CD4-positive, alpha-beta T cell (primary cell): Measurements from ENCODE around the gene NFIC. TPM values are rescaled to one million over a fixed set of nuclear protein-coding genes. Genes with fewer than 3 reads are reported as not detected.

ENCODE experiments used
- ATAC-seq: fragments of 200-7000 bp; cut with Tn5 transposase; one replicate; pipeline ENCODE4 v1.10.0; 2022; ENCODE audit warnings: mild to moderate bottlenecking; ENCODE audit not compliant: poor library complexity
- CTCF ChIA-PET: fragments of 350-600 bp; sonication (Branson Sonifier 250); formaldehyde crosslinking; loops from one replicate; lab custom pipeline; 2021; ENCODE audit warnings: antibody characterized with exemption, inconsistent platforms; lab: Charles Lee
- POLR2A ChIA-PET: fragments of 350-600 bp; sonication (Branson Sonifier 250); formaldehyde crosslinking; loops from one replicate; lab custom pipeline; 2021; ENCODE audit warnings: antibody characterized with exemption, inconsistent platforms; lab: Charles Lee
- DNase-seq, 14 experiments: peaks; one replicate each; pipeline ENCODE4 v3.0.0-alpha.2; 2013 to 2020; ENCODE audit warnings: mixed read lengths in 2 of 14
- H3K27ac ChIP-seq, 2 donors: one replicate each; pipeline versions ENCODE4 v1.5.1 to v1.7.0; 2013; ENCODE audit warnings: low read length in 2 of 2, low read depth in 1 of 2, mild to moderate bottlenecking in 1 of 2
- H3K27me3 ChIP-seq, 2 experiments: 1 replicate in 1 of 2; 2 replicates in 1 of 2; pipeline versions ENCODE4 v1.6.1 to v1.7.0; 2013; ENCODE audit warnings: low read length in 2 of 2, control low read depth in 1 of 2, mild to moderate bottlenecking in 1 of 2, moderate library complexity in 1 of 2; ENCODE audit not compliant: insufficient read depth in 2 of 2, control insufficient read depth in 1 of 2
- H3K36me3 ChIP-seq: one replicate; pipeline ENCODE4 v1.6.1; 2013; ENCODE audit warnings: low read length, control low read depth; ENCODE audit not compliant: insufficient read depth
- H3K4me1 ChIP-seq: one replicate; pipeline ENCODE4 v1.6.1; 2013; ENCODE audit warnings: low read length, control low read depth; ENCODE audit not compliant: insufficient read depth
- H3K4me3 ChIP-seq: one replicate; pipeline ENCODE4 v1.5.1; 2013; ENCODE audit warnings: mild to moderate bottlenecking, low read length, moderate library complexity
- H3K9me3 ChIP-seq, 2 experiments: 1 replicate in 1 of 2; 2 replicates in 1 of 2; pipeline versions ENCODE4 v1.6.1 to v1.7.0; 2013; ENCODE audit warnings: low read length in 2 of 2, mild to moderate bottlenecking in 2 of 2, control low read depth in 1 of 2, moderate library complexity in 1 of 2; ENCODE audit not compliant: control insufficient read depth in 1 of 2, insufficient read depth in 1 of 2
- H3K27ac Mint-ChIP-seq: one replicate; pipeline ENCODE4 v1.8.0; 2020; ENCODE audit warnings: mixed read lengths
- H3K27me3 Mint-ChIP-seq: one replicate; pipeline ENCODE4 v1.8.0; 2021; ENCODE audit warnings: mixed read lengths
- H3K36me3 Mint-ChIP-seq: one replicate; pipeline ENCODE4 v1.8.0; 2021; ENCODE audit warnings: low read depth, mixed read lengths
- H3K4me1 Mint-ChIP-seq: one replicate; pipeline ENCODE4 v1.8.0; 2021; ENCODE audit warnings: low read depth, mixed read lengths
- H3K4me3 Mint-ChIP-seq: one replicate; pipeline ENCODE4 v1.8.0; 2020; ENCODE audit warnings: mild to moderate bottlenecking, mixed read lengths
- H3K9me3 Mint-ChIP-seq: one replicate; pipeline ENCODE4 v1.8.0; 2020; ENCODE audit warnings: mixed read lengths
- intact Hi-C, 2 experiments: fragments of 100-400 bp; cut with DNase I in 1 of 2; cut with micrococcal nuclease in 1 of 2; formaldehyde crosslinking; loops; one replicate each; pipeline versions ENCODE4 v1.15.1 to v1.9.0; 2023 to 2025; cut with DNase I, micrococcal nuclease
- total RNA-seq, 174 experiments: library from RNA in 2 of 174; stranded (reverse) in 2 of 174; gene quantifications; one replicate each; pipeline ENCODE4 v1.2.3 and lab custom pipeline; 2021 to 2026
- TF ChIP-seq, protein P1 (sequence below): fragments of 200-600 bp; IDR thresholded peaks from one replicate; pipeline ENCODE4 v1.8.0; 2022; ENCODE audit warnings: antibody characterized with exemption, mild to moderate bottlenecking

The NFIC gene
- total RNA-seq, 2 experiments from 2014 or later, result 22.1 to 22.2 TPM

GRCh38 chr19:3324405-3324856 lies 42.0 kb upstream of the NFIC start:
- DNase-seq (peak; percentile 58 to 81 (median 71)), ATAC-seq (peak; percentile 76)
- peaks cover 19% of the 10 kb centered on the region for H3K27me3 Mint-ChIP-seq
- Histone ChIP-seq H3K27ac (no peak overlapping the region), H3K36me3 (no peaks in the 10 kb centered on the region), H3K9me3 (peaks cover 0 to 4% of the 10 kb centered on the region in 2 experiments), H3K4me1 (no peaks in the 10 kb centered on the region), H3K4me3 (no peak overlapping the region), H3K27me3 (peaks cover 3 to 11% of the 10 kb centered on the region in 2 experiments)
- no peak overlapping the region for H3K4me3 Mint-ChIP-seq
- POLR2A ChIA-PET, result no interaction called here
- H3K27ac Mint-ChIP-seq, result no peak overlapping the region
- TF ChIP-seq, protein P1, sequence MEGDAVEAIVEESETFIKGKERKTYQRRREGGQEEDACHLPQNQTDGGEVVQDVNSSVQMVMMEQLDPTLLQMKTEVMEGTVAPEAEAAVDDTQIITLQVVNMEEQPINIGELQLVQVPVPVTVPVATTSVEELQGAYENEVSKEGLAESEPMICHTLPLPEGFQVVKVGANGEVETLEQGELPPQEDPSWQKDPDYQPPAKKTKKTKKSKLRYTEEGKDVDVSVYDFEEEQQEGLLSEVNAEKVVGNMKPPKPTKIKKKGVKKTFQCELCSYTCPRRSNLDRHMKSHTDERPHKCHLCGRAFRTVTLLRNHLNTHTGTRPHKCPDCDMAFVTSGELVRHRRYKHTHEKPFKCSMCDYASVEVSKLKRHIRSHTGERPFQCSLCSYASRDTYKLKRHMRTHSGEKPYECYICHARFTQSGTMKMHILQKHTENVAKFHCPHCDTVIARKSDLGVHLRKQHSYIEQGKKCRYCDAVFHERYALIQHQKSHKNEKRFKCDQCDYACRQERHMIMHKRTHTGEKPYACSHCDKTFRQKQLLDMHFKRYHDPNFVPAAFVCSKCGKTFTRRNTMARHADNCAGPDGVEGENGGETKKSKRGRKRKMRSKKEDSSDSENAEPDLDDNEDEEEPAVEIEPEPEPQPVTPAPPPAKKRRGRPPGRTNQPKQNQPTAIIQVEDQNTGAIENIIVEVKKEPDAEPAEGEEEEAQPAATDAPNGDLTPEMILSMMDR, result peak; percentile 65
- H3K9me3 Mint-ChIP-seq, result no peaks in the 10 kb centered on the region
- intact Hi-C loops, result no loop called here
- CTCF ChIA-PET, result interaction anchor here (3.3 kb wide), 1 partner anchor 105 kb away, joined by 11 read pairs; no protein-coding TSS in a partner anchor
- no peaks in the 10 kb centered on the region for H3K36me3 Mint-ChIP-seq
- H3K4me1 Mint-ChIP-seq, result no peaks in the 10 kb centered on the region

GRCh38 chr19:3325451-3325850 lies 40.9 kb upstream of the NFIC start:
- no peaks in the 10 kb centered on the region for H3K4me1 ChIP-seq
- Mint-ChIP-seq H3K27me3 (peaks cover 14% of the 10 kb centered on the region), H3K9me3 (no peaks in the 10 kb centered on the region), H3K4me1 (no peaks in the 10 kb centered on the region), H3K27ac (no peak overlapping the region), H3K36me3 (no peaks in the 10 kb centered on the region), H3K4me3 (no peak overlapping the region)
- H3K36me3 ChIP-seq, result no peaks in the 10 kb centered on the region
- ChIA-PET CTCF (interaction anchor here (3.3 kb wide), 1 partner anchor 104 kb away, joined by 11 read pairs; no protein-coding TSS in a partner anchor), POLR2A (no interaction called here)
- intact Hi-C loops, result loop anchor here in 1 of 2 experiments (5.0 kb wide), 1 partner anchor 162 kb away; no protein-coding TSS in a partner anchor
- no peak overlapping the region for H3K4me3 ChIP-seq
- no peak for ATAC-seq
- DNase-seq, result no peak
- H3K9me3 ChIP-seq, result peaks cover 0 to under 1% of the 10 kb centered on the region in 2 experiments
- TF ChIP-seq, protein P1, result no peak
- H3K27me3 ChIP-seq, result peaks cover 3 to 4% of the 10 kb centered on the region in 2 experiments
- H3K27ac ChIP-seq, result no peak overlapping the region

- TF ChIP-seq, protein P1, result no peak
- H3K4me1 ChIP-seq, result no peaks in the 10 kb centered on the region
- CTCF ChIA-PET, result interaction anchor here (2.5 kb wide), 1 partner anchor 101 kb away, joined by 24 read pairs; no protein-coding TSS in a partner anchor
- DNase-seq (no peak), ATAC-seq (no peak)
- Mint-ChIP-seq H3K36me3 (no peaks in the 10 kb centered on the region), H3K27ac (no peak overlapping the region), H3K9me3 (no peaks in the 10 kb centered on the region), H3K4me3 (no peak overlapping the region), H3K4me1 (no peaks in the 10 kb centered on the region), H3K27me3 (no peaks in the 10 kb centered on the region)
- intact Hi-C loops, result loop anchor here in 1 of 2 experiments (5.0 kb wide), 1 partner anchor 159 kb away; no protein-coding TSS in a partner anchor
- no peaks in the 10 kb centered on the region for H3K36me3 ChIP-seq
- no peak overlapping the region for H3K4me3 ChIP-seq
- H3K27me3 ChIP-seq, result no peaks in the 10 kb centered on the region
- H3K27ac ChIP-seq, result no peak overlapping the region
- POLR2A ChIA-PET, result no interaction called here
- H3K9me3 ChIP-seq, result no peaks in the 10 kb centered on the region
Observed at GRCh38 chr19:3328743-3329142, 37.6 kb upstream of the NFIC start.
